HEK293 (cell line): ENCODE measurements around the gene HMOX1.

Experiments
- EGR2 ChIP-seq: fragments of 450-650 bp; formaldehyde crosslinking; IDR thresholded peaks from 2 replicates; pipeline ENCODE4 v1.5.1; 2016; ENCODE audit warnings: low read depth, missing biosample characterization, missing genetic modification characterization
- KLF7 ChIP-seq: fragments of 450-650 bp; formaldehyde crosslinking; IDR thresholded peaks from 2 replicates; pipeline ENCODE4 v1.5.1; 2016; ENCODE audit warnings: missing biosample characterization, missing genetic modification characterization, borderline replicate concordance
- KLF8 ChIP-seq: fragments of 450-650 bp; formaldehyde crosslinking; IDR thresholded peaks from 2 replicates; pipeline ENCODE4 v1.5.1; 2016; ENCODE audit warnings: missing biosample characterization, missing genetic modification characterization
- OSR2 ChIP-seq: fragments of 450-650 bp; formaldehyde crosslinking; IDR thresholded peaks from 2 replicates; pipeline ENCODE4 v1.5.1; 2016; ENCODE audit warnings: missing biosample characterization, missing genetic modification characterization
- RBAK ChIP-seq: fragments of 450-650 bp; formaldehyde crosslinking; IDR thresholded peaks from 2 replicates; pipeline ENCODE4 v1.5.1; 2016; ENCODE audit warnings: missing biosample characterization, missing genetic modification characterization
- SCRT2 ChIP-seq: fragments of 450-650 bp; formaldehyde crosslinking; IDR thresholded peaks from 2 replicates; pipeline ENCODE4 v1.5.1; 2016; ENCODE audit warnings: missing biosample characterization, missing genetic modification characterization
- TRIM28 ChIP-seq: IDR thresholded peaks from 2 replicates; pipeline ENCODE4 v1.6.1; 2011; ENCODE audit warnings: low read length, control low read depth, borderline replicate concordance
- ZNF202 ChIP-seq: fragments of 450-650 bp; formaldehyde crosslinking; IDR thresholded peaks from 2 replicates; pipeline ENCODE4 v1.5.1; 2016; ENCODE audit warnings: missing biosample characterization, missing genetic modification characterization, borderline replicate concordance
- ZNF23 ChIP-seq: fragments of 450-650 bp; formaldehyde crosslinking; IDR thresholded peaks from 2 replicates; pipeline ENCODE4 v1.5.1; 2016; ENCODE audit warnings: missing biosample characterization, missing genetic modification characterization, borderline replicate concordance
- ZNF239 ChIP-seq: fragments of 450-650 bp; formaldehyde crosslinking; IDR thresholded peaks from 2 replicates; pipeline ENCODE4 v1.5.1; 2016; ENCODE audit warnings: missing biosample characterization, missing genetic modification characterization
- ZNF324 ChIP-seq: fragments of 450-650 bp; formaldehyde crosslinking; IDR thresholded peaks from 2 replicates; pipeline ENCODE4 v1.5.1; 2016; ENCODE audit warnings: missing biosample characterization, missing genetic modification characterization
- ZNF404 ChIP-seq: fragments of 450-650 bp; formaldehyde crosslinking; IDR thresholded peaks from 2 replicates; pipeline ENCODE4 v1.5.1; 2017; ENCODE audit warnings: missing biosample characterization, missing genetic modification characterization
- ZNF423 ChIP-seq: fragments of 450-650 bp; formaldehyde crosslinking; IDR thresholded peaks from 2 replicates; pipeline ENCODE4 v1.5.1; 2016; ENCODE audit warnings: missing biosample characterization, missing genetic modification characterization
- ZNF473 ChIP-seq: fragments of 450-650 bp; formaldehyde crosslinking; IDR thresholded peaks from 2 replicates; pipeline ENCODE4 v1.5.1; 2017; ENCODE audit warnings: missing biosample characterization, missing genetic modification characterization
- ZNF510 ChIP-seq: fragments of 450-650 bp; formaldehyde crosslinking; IDR thresholded peaks from 2 replicates; pipeline ENCODE4 v1.5.1; 2018; ENCODE audit warnings: mild to moderate bottlenecking, missing genetic modification characterization, missing biosample characterization; ENCODE audit not compliant: insufficient replicate concordance
- ZNF514 ChIP-seq: fragments of 450-650 bp; formaldehyde crosslinking; IDR thresholded peaks from 2 replicates; pipeline ENCODE4 v1.5.1; 2016; ENCODE audit warnings: missing biosample characterization, missing genetic modification characterization
- ZNF529 ChIP-seq: fragments of 450-650 bp; formaldehyde crosslinking; IDR thresholded peaks from 2 replicates; pipeline ENCODE4 v1.5.1; 2017; ENCODE audit warnings: missing genetic modification characterization, missing biosample characterization; ENCODE audit not compliant: insufficient replicate concordance
- ZNF530 ChIP-seq: fragments of 450-650 bp; formaldehyde crosslinking; IDR thresholded peaks from 2 replicates; pipeline ENCODE4 v1.5.1; 2016; ENCODE audit warnings: low read depth, missing biosample characterization, missing genetic modification characterization
- ZNF561 ChIP-seq: fragments of 450-650 bp; IDR thresholded peaks from 2 replicates; pipeline ENCODE4 v1.5.1; 2018; ENCODE audit warnings: missing biosample characterization, missing genetic modification characterization, borderline replicate concordance
- ZNF585B ChIP-seq: fragments of 450-650 bp; formaldehyde crosslinking; IDR thresholded peaks from 2 replicates; pipeline ENCODE4 v1.5.1; 2016; ENCODE audit warnings: missing biosample characterization, missing genetic modification characterization
- ZNF660 ChIP-seq: fragments of 450-650 bp; IDR thresholded peaks from 2 replicates; pipeline ENCODE4 v1.5.1; 2018; ENCODE audit warnings: missing biosample characterization, mild to moderate bottlenecking, missing genetic modification characterization
- ZNF768 ChIP-seq: fragments of 450-650 bp; formaldehyde crosslinking; IDR thresholded peaks from 2 replicates; pipeline ENCODE4 v1.5.1; 2018; ENCODE audit warnings: missing biosample characterization, mild to moderate bottlenecking, missing genetic modification characterization
- TF ChIP-seq, protein P1 (sequence below): fragments of 450-650 bp; formaldehyde crosslinking; IDR thresholded peaks from 2 replicates; pipeline ENCODE4 v1.5.1; 2017; ENCODE audit warnings: missing biosample characterization, missing genetic modification characterization
- TF ChIP-seq, protein P2 (sequence below): fragments of 450-650 bp; formaldehyde crosslinking; IDR thresholded peaks from 2 replicates; pipeline ENCODE4 v1.5.0; 2017; ENCODE audit warnings: missing biosample characterization, missing genetic modification characterization, borderline replicate concordance
- TF ChIP-seq, protein P3 (sequence below): fragments of 450-650 bp; formaldehyde crosslinking; IDR thresholded peaks from 2 replicates; pipeline ENCODE4 v1.5.1; 2016; ENCODE audit warnings: missing biosample characterization, missing genetic modification characterization
- TF ChIP-seq, protein P4 (sequence below): fragments of 450-650 bp; formaldehyde crosslinking; IDR thresholded peaks from 2 replicates; pipeline ENCODE4 v1.5.1; 2016; ENCODE audit warnings: missing biosample characterization, missing genetic modification characterization, low read depth
- TF ChIP-seq, protein P5 (sequence below): fragments of 450-650 bp; formaldehyde crosslinking; IDR thresholded peaks from 2 replicates; pipeline ENCODE4 v1.5.1; 2016; ENCODE audit warnings: missing biosample characterization, missing genetic modification characterization, borderline replicate concordance

The HMOX1 gene

DNA sequence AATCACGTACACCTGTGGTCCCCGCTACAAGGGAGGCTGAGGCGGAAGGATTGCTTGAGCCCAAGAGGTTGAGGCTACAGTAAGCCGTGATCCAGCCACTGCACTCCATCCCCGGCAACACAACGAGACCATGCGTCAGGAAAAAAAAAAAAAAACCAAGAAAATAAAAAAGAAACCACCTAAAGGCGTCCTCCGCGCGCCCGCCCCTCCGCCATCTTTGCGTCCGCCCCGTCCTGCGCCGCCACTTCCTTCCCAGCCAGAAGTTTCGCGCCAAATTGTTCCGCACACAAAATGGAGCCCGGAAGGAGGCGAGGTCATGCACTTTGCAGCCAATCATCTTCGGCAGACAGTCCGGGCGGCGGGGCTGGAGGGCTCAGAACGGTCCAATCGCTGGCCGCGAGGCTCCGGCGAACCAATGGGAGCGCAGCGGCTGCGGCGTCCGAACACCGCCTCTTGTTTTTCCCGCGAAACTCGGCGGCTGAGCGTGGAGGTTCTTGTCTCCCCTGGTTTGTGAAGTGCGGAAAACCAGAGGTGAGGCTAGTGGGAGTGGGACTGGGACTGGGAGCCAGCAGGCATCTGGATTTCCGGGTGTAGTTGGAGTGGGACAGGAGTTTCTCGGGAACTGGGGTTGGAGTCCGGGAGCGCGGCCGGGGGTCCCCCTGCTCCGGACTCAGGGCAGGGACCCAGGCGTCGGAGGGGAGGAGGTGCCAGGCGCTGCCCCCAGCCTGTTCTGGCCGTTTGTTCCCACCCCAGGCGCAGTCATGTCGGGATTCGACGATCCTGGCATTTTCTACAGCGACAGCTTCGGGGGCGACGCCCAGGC, 19.0 kb downstream of the HMOX1 start, which contains the start of gene MCM5 (continued):
- TF ChIP-seq ZNF768 (tag by site-specific recombination) (no peak), ZNF530 (no peak), KLF7 (tag by site-specific recombination) (peak; percentile 87; the same call in 1 of the 2 replicates), EGR2 (tag by site-specific recombination) (no peak), ZNF23 (tag by site-specific recombination) (no peak), ZNF473 (no peak), ZNF529 (tag by site-specific recombination) (no peak), ZNF239 (tag by site-specific recombination) (no peak), ZNF514 (tag by site-specific recombination) (no peak), OSR2 (tag by site-specific recombination) (no peak), RBAK (tag by site-specific recombination) (no peak), ZNF202 (tag by site-specific recombination) (no peak), ZNF423 (no peak), ZNF510 (tag by site-specific recombination) (no peak), SCRT2 (tag by site-specific recombination) (no peak), TRIM28 (no peak), ZNF585B (no peak), ZNF324 (tag by site-specific recombination) (peak; percentile 86; the same call in 1 of the 2 replicates), KLF8 (tag by site-specific recombination) (peak; percentile 92), ZNF404 (tag by site-specific recombination) (no peak), ZNF561 (tag by site-specific recombination) (no peak; the same call in 1 of the 2 replicates), ZNF660 (peak; percentile 10)
- TF ChIP-seq, protein P1, sequence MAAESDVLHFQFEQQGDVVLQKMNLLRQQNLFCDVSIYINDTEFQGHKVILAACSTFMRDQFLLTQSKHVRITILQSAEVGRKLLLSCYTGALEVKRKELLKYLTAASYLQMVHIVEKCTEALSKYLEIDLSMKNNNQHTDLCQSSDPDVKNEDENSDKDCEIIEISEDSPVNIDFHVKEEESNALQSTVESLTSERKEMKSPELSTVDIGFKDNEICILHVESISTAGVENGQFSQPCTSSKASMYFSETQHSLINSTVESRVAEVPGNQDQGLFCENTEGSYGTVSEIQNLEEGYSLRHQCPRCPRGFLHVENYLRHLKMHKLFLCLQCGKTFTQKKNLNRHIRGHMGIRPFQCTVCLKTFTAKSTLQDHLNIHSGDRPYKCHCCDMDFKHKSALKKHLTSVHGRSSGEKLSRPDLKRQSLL, result no peak
- TF ChIP-seq, protein P2, sequence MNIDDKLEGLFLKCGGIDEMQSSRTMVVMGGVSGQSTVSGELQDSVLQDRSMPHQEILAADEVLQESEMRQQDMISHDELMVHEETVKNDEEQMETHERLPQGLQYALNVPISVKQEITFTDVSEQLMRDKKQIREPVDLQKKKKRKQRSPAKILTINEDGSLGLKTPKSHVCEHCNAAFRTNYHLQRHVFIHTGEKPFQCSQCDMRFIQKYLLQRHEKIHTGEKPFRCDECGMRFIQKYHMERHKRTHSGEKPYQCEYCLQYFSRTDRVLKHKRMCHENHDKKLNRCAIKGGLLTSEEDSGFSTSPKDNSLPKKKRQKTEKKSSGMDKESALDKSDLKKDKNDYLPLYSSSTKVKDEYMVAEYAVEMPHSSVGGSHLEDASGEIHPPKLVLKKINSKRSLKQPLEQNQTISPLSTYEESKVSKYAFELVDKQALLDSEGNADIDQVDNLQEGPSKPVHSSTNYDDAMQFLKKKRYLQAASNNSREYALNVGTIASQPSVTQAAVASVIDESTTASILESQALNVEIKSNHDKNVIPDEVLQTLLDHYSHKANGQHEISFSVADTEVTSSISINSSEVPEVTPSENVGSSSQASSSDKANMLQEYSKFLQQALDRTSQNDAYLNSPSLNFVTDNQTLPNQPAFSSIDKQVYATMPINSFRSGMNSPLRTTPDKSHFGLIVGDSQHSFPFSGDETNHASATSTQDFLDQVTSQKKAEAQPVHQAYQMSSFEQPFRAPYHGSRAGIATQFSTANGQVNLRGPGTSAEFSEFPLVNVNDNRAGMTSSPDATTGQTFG (tag by site-specific recombination), result no peak
- TF ChIP-seq, protein P3, sequence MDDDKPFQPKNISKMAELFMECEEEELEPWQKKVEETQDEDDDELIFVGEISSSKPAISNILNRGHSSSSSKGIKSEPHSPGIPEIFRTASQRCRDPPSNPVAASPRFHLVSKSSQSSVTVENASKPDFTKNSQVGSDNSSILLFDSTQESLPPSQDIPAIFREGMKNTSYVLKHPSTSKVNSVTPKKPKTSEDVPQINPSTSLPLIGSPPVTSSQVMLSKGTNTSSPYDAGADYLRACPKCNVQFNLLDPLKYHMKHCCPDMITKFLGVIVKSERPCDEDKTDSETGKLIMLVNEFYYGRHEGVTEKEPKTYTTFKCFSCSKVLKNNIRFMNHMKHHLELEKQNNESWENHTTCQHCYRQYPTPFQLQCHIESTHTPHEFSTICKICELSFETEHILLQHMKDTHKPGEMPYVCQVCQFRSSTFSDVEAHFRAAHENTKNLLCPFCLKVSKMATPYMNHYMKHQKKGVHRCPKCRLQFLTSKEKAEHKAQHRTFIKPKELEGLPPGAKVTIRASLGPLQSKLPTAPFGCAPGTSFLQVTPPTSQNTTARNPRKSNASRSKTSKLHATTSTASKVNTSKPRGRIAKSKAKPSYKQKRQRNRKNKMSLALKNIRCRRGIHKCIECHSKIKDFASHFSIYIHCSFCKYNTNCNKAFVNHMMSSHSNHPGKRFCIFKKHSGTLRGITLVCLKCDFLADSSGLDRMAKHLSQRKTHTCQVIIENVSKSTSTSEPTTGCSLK (tag by site-specific recombination), result no peak
- TF ChIP-seq, protein P4, sequence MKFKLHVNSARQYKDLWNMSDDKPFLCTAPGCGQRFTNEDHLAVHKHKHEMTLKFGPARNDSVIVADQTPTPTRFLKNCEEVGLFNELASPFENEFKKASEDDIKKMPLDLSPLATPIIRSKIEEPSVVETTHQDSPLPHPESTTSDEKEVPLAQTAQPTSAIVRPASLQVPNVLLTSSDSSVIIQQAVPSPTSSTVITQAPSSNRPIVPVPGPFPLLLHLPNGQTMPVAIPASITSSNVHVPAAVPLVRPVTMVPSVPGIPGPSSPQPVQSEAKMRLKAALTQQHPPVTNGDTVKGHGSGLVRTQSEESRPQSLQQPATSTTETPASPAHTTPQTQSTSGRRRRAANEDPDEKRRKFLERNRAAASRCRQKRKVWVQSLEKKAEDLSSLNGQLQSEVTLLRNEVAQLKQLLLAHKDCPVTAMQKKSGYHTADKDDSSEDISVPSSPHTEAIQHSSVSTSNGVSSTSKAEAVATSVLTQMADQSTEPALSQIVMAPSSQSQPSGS (tag by site-specific recombination), result no peak
- TF ChIP-seq, protein P5, sequence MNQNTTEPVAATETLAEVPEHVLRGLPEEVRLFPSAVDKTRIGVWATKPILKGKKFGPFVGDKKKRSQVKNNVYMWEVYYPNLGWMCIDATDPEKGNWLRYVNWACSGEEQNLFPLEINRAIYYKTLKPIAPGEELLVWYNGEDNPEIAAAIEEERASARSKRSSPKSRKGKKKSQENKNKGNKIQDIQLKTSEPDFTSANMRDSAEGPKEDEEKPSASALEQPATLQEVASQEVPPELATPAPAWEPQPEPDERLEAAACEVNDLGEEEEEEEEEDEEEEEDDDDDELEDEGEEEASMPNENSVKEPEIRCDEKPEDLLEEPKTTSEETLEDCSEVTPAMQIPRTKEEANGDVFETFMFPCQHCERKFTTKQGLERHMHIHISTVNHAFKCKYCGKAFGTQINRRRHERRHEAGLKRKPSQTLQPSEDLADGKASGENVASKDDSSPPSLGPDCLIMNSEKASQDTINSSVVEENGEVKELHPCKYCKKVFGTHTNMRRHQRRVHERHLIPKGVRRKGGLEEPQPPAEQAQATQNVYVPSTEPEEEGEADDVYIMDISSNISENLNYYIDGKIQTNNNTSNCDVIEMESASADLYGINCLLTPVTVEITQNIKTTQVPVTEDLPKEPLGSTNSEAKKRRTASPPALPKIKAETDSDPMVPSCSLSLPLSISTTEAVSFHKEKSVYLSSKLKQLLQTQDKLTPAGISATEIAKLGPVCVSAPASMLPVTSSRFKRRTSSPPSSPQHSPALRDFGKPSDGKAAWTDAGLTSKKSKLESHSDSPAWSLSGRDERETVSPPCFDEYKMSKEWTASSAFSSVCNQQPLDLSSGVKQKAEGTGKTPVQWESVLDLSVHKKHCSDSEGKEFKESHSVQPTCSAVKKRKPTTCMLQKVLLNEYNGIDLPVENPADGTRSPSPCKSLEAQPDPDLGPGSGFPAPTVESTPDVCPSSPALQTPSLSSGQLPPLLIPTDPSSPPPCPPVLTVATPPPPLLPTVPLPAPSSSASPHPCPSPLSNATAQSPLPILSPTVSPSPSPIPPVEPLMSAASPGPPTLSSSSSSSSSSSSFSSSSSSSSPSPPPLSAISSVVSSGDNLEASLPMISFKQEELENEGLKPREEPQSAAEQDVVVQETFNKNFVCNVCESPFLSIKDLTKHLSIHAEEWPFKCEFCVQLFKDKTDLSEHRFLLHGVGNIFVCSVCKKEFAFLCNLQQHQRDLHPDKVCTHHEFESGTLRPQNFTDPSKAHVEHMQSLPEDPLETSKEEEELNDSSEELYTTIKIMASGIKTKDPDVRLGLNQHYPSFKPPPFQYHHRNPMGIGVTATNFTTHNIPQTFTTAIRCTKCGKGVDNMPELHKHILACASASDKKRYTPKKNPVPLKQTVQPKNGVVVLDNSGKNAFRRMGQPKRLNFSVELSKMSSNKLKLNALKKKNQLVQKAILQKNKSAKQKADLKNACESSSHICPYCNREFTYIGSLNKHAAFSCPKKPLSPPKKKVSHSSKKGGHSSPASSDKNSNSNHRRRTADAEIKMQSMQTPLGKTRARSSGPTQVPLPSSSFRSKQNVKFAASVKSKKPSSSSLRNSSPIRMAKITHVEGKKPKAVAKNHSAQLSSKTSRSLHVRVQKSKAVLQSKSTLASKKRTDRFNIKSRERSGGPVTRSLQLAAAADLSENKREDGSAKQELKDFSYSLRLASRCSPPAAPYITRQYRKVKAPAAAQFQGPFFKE (tag by site-specific recombination), result no peak
